Neural cell (in vitro differentiated cells): ENCODE results near the gene RNF182.

Source experiments
- CTCF ChIP-seq: fragments of 450-650 bp; IDR thresholded peaks from 2 replicates; pipeline ENCODE4 v1.5.1; 2014; ENCODE audit warnings: antibody characterized with exemption, mild to moderate bottlenecking, moderate library complexity; ENCODE audit not compliant: poor library complexity, severe bottlenecking
- EZH2 ChIP-seq: fragments of 200-600, 300-800 bp; shearing (Covaris generic), sonication (generic); IDR thresholded peaks from 2 replicates; pipeline ENCODE4 v1.6.1; 2014; ENCODE audit warnings: antibody characterized with exemption, low read length, borderline replicate concordance, mild to moderate bottlenecking; ENCODE audit not compliant: insufficient read depth, poor library complexity, severe bottlenecking
- MXI1 ChIP-seq: fragments of 450-650 bp; conservative IDR thresholded peaks from 2 replicates; pipeline ENCODE4 v1.6.1; 2014; ENCODE audit warnings: antibody characterized with exemption, mild to moderate bottlenecking; ENCODE audit not compliant: poor library complexity, severe bottlenecking
- POLR2AphosphoS5 ChIP-seq: IDR thresholded peaks from 2 replicates; pipeline ENCODE4 v1.6.1; 2012

- TF ChIP-seq CTCF (no peak), EZH2 (no peak), MXI1 (no peak), POLR2AphosphoS5 (no peak)
Observed at GRCh38 chr6:13903364-13903763, 21.4 kb upstream of the RNF182 start.
